Esophagus muscularis mucosa (tissue), 4 donors: ENCODE results near the gene EMX2. TPM values are rescaled to one million over a fixed set of nuclear protein-coding genes. Genes with fewer than 3 reads are reported as not detected.

Source experiments
- DNase-seq: peaks from one replicate; pipeline ENCODE4 v3.0.0-alpha.2; 2017; ENCODE audit errors: extremely low spot score
- H3K27ac ChIP-seq, 4 donors: fragments of 200-600 bp; sonication (generic); replicated peaks in 1 of 4; 1 replicate in 3 of 4; 2 replicates in 1 of 4; pipeline ENCODE4 v1.5.1; 2016 to 2019; ENCODE audit warnings: mild to moderate bottlenecking in 1 of 4
- H3K27me3 ChIP-seq, 4 donors: fragments of 200-600 bp; sonication (generic); one replicate each; pipeline versions ENCODE4 v1.5.1 to v1.6.0; 2016 to 2019
- H3K36me3 ChIP-seq, 4 donors: fragments of 200-600 bp; sonication (generic); one replicate each; pipeline ENCODE4 v1.5.1; 2016 to 2019
- H3K4me1 ChIP-seq, 4 donors: fragments of 200-600 bp; sonication (generic); one replicate each; pipeline ENCODE4 v1.5.1; 2016 to 2019
- H3K4me3 ChIP-seq, 4 donors: fragments of 200-600 bp; sonication (generic); 1 replicate in 2 of 4; 2 replicates in 2 of 4; pipeline ENCODE4 v1.5.1; 2016 to 2019; ENCODE audit warnings: mild to moderate bottlenecking in 4 of 4, moderate library complexity in 1 of 4
- H3K9me3 ChIP-seq, 4 donors: fragments of 200-600 bp; sonication (generic); 1 replicate in 3 of 4; 2 replicates in 1 of 4; pipeline ENCODE4 v1.5.1; 2016 to 2019
- CTCF ChIP-seq, 3 experiments: fragments of 200-600 bp in 2 of 3; fragments of 450-650 bp in 1 of 3; sonication (generic) in 2 of 3; IDR thresholded peaks; one replicate each; pipeline ENCODE4 v1.5.1; 2017 to 2019; ENCODE audit warnings: antibody characterized with exemption in 3 of 3, mild to moderate bottlenecking in 2 of 3, moderate library complexity in 1 of 3
- EP300 ChIP-seq: sonication (generic); formaldehyde crosslinking; IDR thresholded peaks from one replicate; pipeline ENCODE4 v1.6.1; 2017; ENCODE audit warnings: antibody characterized with exemption
- POLR2A ChIP-seq: fragments of 450-650 bp; IDR thresholded peaks from one replicate; pipeline ENCODE4 v1.6.1; 2017; ENCODE audit warnings: antibody characterized with exemption, moderate library complexity, mild to moderate bottlenecking, low read depth
- POLR2AphosphoS5 ChIP-seq, 2 donors: sonication (generic); formaldehyde crosslinking; IDR thresholded peaks; one replicate each; pipeline ENCODE4 v1.6.1; 2017; ENCODE audit warnings: antibody characterized with exemption in 2 of 2
- WGBS: methylation state at CpG from one replicate; pipeline ENCODE4 v1.1.5; 2018; 5-methylcytosine and 5-hydroxymethylcytosine counted together
- intact Hi-C: fragments of 100-400 bp; cut with DNase I; formaldehyde crosslinking; loops from one replicate; pipeline ENCODE4 v1.15.1; 2023
- total RNA-seq, 4 donors: library from RNA; depleted of rRNA; stranded (reverse); fragments of >200 nt; gene quantifications; one replicate each; pipeline versions ENCODE4 v1.1.0 to v1.2.1, GENCODE V29; 2016

The EMX2 gene
- total RNA-seq, 4 donors from 2014 or later = 0.52 to 0.71 TPM; not detected in 2

- Histone ChIP-seq H3K4me1 (peaks cover 0 to 7% (median 2%) of the 10 kb centered on the region in 4 donors), H3K27me3 (peaks cover 0 to 38% (median 0%) of the 10 kb centered on the region in 4 donors), H3K4me3 (no peak overlapping the region), H3K9me3 (no peaks in the 10 kb centered on the region), H3K27ac (no peak overlapping the region), H3K36me3 (no peaks in the 10 kb centered on the region)
- 74% methylated on average over 10 of the region's 12 CpGs for WGBS
- intact Hi-C loops = loop anchor here (10.0 kb wide), 2 partner anchors 925 to 955 kb away; no protein-coding TSS in a partner anchor
- TF ChIP-seq POLR2A = no peak
- TF ChIP-seq EP300 = no peak
- TF ChIP-seq POLR2AphosphoS5 (IDR thresholded peaks at IDR 0.05) = no peak
- TF ChIP-seq CTCF (IDR thresholded peaks at IDR 0.05) = no peak
- no peak for DNase-seq
Measured at GRCh38 chr10:117499248-117500105, 43.1 kb upstream of the EMX2 start.

- H3K4me3 ChIP-seq = no peak overlapping the region
- intact Hi-C loops = no loop called here
- H3K27me3 ChIP-seq = peaks cover 0 to 43% (median 0%) of the 10 kb centered on the region in 4 donors
- no peak for DNase-seq
- no peaks in the 10 kb centered on the region for H3K36me3 ChIP-seq
- no peak overlapping the region for H3K27ac ChIP-seq
- no peak for TF ChIP-seq POLR2A
- no peak for TF ChIP-seq EP300
- no peak for TF ChIP-seq CTCF (IDR thresholded peaks at IDR 0.05)
- TF ChIP-seq POLR2AphosphoS5 (IDR thresholded peaks at IDR 0.05) = no peak
- peaks cover 0 to 7% (median 2%) of the 10 kb centered on the region in 4 donors for H3K4me1 ChIP-seq
- no peaks in the 10 kb centered on the region for H3K9me3 ChIP-seq
- 86% methylated on average over 5 of the region's 5 CpGs for whole genome bisulfite sequencing
Measured at GRCh38 chr10:117500456-117500855, 42.1 kb upstream of the EMX2 start.

- 91% methylated on average over 10 of the region's 12 CpGs for WGBS
- TF ChIP-seq POLR2A (no peak), EP300 (no peak), POLR2AphosphoS5 (IDR thresholded peaks at IDR 0.05) (no peak), CTCF (IDR thresholded peaks at IDR 0.05) (no peak)
Measured at GRCh38 chr10:117501460-117502035, 41.0 kb upstream of the EMX2 start.

GRCh38 chr10:117502421-117503243, 39.9 kb upstream of the EMX2 start:
- no peak overlapping the region for H3K4me3 ChIP-seq
- 65% methylated on average over 10 of the region's 10 CpGs for WGBS
- H3K27ac ChIP-seq = no peak overlapping the region
- no peaks in the 10 kb centered on the region for H3K9me3 ChIP-seq
- H3K36me3 ChIP-seq = no peaks in the 10 kb centered on the region
- H3K4me1 ChIP-seq = no peaks in the 10 kb centered on the region
- H3K27me3 ChIP-seq = peaks cover 0 to 50% (median 0%) of the 10 kb centered on the region in 4 donors
- TF ChIP-seq CTCF (IDR thresholded peaks at IDR 0.05) (no peak), POLR2A (no peak), EP300 (no peak), POLR2AphosphoS5 (IDR thresholded peaks at IDR 0.05) (no peak)
- DNase-seq = no peak
- intact Hi-C loops = no loop called here

More at GRCh38 chr10:117501460-117502035, 41.0 kb upstream of the EMX2 start:
- no peak overlapping the region for H3K4me3 ChIP-seq
- H3K36me3 ChIP-seq = no peaks in the 10 kb centered on the region
- DNase-seq = no peak
- intact Hi-C loops = no loop called here
- H3K9me3 ChIP-seq = no peaks in the 10 kb centered on the region
- H3K27me3 ChIP-seq = peaks cover 0 to 50% (median 0%) of the 10 kb centered on the region in 4 donors
- H3K27ac ChIP-seq = no peak overlapping the region
- H3K4me1 ChIP-seq = peaks cover 0 to 4% (median 2%) of the 10 kb centered on the region in 4 donors
